MM.1S (cell line): ENCODE measurements around the gene SPATA12.

ENCODE experiments used
- CTCF ChIP-seq: fragments of 300-600 bp; sonication (generic); IDR thresholded peaks from 2 replicates; pipeline ENCODE4 v1.5.1; 2016; ENCODE audit warnings: antibody characterized with exemption, low read length, mixed read lengths
- EZH2 ChIP-seq: fragments of 300-600 bp; sonication (generic); optimal IDR thresholded peaks from 2 replicates; pipeline ENCODE3; 2017; ENCODE audit warnings: low read depth, mild to moderate bottlenecking, antibody characterized with exemption, low read length, mixed read lengths
- EZH2phosphoT487 ChIP-seq: fragments of 300-600 bp; sonication (generic); IDR thresholded peaks from 2 replicates; pipeline ENCODE4 v1.6.1; 2018; ENCODE audit warnings: antibody characterized with exemption, low read length

- TF ChIP-seq CTCF (no peak), EZH2 (no peak), EZH2phosphoT487 (no peak)
These were observed 45.1 kb upstream of the SPATA12 start for GRCh38 chr3:57015350-57015729.
